Activated effector memory CD4-positive, alpha-beta T cell treated with anti-CD3 and anti-CD28 coated beads, Interleukin-2, amount 50 U/mL, for 16 hours (primary cell): ENCODE data around the gene SMG6.

Source experiments
- DNase-seq: peaks from one replicate; pipeline ENCODE4 v3.0.0-alpha.2; 2020

The SMG6 gene

DNA sequence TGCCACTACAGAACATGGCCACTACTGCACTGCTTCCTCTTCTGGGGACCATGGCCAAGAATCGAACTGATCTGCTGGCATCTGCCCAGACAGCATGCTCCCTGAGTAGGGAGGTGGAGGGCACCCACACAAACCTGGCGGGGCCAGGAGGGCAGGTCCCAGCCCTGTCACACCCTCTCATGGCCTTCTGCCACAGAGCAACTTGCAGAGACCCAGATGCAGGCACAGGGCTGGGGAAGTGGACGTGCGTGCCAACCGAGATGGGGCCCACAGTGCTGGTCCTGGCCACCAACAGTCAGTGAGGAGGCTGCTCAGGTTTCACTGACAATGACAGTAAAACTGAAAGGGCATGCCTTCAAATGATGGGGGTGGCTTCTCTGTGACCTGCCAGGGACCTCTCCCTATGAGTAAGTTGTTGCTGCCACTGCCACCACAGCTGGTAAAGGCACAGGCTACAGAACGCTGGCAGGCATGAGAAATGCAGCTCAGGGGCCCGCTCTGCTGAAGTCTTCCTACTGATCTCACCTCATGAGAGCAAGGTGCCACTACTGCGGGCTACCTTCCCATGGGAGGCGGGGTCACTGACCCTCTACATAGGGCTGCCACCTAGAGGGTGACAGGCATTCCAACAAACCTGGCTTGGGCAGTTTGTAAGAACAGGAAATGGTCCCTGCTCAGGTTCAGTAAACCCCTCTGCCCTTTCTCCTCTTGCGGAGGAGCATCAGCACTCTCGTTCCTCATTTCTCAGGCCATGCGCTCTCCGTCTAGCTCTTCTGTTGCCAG lies 233.2 kb downstream of the SMG6 start:
- DNase-seq = peak; percentile 85

DNA sequence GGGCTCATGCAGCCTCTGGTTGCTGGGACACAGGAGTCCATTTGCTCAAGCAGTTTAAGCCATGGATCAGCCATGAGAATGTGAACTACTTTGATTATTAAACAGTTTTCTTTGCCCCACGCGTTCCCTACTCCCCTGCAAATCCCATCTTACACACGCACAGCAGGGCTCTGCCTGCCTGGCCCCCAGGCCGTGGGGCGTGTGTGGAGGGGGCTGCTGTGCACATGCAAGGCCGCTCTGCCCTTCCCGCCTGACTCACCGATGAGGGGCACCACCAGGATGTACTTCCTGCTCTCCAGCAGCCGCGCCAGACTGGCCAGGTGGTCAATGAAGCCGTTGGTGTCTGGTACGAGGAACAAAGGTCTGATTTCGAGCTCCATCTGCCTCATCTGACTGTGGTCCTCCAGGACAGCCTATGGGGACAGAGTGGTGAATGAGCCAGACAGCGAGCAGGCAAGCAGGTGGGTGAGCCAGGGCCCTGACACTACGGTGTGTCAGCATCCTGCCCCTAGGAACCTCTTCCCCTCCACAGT lies 235.0 kb downstream of the SMG6 start:
- DNase-seq = no peak

DNA sequence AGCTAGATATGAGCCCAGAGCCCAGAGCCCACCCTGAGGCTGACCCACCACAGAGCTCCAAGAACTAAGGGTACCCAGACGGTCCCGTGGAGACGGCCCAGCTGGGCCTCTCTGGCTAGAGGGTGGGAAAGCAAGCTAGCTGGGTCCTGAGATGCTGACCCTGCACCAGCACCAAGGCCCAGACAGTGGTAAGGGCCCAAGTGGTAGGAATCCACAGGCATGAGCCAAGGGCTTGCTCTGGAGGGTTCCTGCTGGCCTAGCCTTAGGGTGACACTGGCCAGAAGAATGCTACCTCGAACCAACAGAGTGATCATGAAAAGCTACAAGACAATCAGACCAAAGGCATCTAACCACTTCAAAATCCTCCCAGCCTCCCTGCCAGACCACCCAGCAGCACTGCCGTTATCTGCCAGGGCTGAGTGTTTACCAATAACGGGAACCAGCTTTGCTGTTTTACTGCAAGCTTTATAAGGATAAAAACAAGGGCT lies 235.5 kb downstream of the SMG6 start:
- DNase-seq = no peak

DNA sequence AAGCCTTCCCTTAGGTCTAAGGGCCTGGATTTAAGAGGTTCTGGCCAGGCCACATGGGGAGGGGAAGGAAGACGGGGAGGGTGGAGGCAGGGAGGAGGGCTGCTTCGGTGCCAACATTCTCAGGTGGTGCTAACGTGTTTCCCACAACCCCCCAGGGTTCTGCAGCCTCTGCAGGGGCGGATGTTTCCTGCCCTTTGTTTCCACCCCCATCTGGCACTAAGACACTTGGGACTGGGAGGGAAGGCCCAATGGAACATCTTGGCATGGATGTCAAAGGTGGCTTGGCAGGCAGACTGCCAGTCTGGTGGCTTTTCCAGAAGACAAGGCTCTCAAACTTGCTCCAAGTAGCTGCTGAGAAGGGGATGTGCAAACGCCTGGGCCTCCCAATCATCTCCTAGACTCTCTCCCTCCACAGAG lies 236.0 kb downstream of the SMG6 start:
- no peak for DNase-seq

DNA sequence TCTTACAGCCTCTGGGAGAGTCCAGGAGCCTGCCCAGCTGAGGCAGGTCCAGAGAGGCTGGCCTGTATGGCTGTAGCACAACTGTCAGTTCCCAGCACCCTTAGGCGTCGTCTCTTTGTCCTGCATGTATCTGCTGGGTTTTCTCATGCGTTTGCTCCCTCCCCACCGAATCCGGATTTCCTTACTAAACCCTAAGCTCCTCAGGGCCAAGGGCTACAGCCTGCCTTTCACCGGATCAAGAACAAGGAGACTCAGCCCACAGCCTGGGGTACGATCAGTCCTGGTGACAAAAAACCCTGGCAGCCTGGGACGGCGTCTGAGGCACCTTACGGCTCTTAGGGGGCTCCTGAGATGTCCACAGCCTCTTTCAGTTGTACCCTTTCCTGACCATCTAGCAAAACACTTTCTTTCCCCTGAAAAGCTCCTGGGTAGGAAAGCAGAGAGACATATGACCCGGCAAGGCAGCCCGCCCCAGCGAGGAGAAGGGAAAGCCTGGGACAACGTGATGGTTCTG lies 236.5 kb downstream of the SMG6 start:
- no peak for DNase-seq

DNA sequence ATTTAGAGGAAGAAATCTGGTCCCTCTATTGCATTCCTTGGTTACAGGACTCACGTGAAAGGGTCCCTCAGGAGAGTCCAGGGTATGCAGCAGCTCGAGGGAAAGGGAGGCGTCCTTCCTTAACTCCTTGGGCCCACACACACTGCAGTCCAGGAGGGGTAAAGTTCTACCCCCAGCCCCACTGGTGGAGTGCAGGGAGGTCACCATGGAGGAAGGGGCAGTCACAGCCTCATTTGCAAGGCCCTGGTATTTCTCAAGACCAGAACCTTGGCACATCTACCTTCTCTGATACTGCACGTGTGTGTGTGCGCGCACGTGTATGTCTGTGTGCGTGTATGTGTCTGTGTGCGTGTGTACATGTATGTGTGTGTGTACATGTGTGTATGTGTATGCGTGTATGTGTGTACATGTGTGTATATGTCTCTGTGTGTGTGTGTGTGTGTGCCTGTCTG lies 237.6 kb downstream of the SMG6 start:
- DNase-seq = no peak

DNA sequence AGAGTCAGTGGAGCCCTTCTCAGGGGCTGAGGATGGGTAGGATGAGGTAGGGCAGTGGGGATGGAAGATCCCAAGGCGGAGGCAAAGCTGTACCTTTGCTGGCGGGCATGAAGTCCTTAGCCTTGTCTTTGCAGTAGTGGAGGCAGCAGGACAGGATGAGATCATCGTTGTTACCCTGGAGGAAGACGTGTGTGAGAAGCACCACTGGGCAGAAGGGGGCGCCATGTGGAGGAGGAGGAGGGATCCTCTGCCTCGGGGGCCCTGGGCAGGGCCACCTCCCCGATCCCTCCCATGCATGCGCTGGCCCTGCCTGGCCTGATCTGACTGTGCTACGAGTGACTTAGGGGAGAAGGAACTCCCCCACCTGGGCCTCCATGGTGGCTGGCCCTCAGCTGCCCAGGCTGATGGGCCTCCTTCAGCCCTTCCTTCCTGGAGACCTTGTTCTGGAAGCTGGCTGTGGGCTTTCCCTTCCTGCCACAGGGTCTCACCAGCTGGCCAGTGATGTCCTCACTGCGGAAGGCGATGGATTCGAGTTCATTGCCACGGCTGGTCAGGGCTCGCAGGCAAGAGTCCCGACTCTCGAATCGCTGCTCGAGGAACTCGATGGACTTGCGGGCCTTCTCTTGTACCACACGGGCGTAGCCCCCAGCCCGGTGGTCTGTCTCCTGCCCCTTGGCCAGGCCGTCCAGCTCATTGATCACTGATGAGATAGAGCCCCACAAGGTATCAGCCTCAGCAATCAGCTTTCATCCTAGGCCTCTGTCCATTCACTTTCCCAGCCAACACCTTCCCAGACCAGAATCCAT lies 238.4 kb downstream of the SMG6 start:
- peak; percentile 84 for DNase-seq

DNA sequence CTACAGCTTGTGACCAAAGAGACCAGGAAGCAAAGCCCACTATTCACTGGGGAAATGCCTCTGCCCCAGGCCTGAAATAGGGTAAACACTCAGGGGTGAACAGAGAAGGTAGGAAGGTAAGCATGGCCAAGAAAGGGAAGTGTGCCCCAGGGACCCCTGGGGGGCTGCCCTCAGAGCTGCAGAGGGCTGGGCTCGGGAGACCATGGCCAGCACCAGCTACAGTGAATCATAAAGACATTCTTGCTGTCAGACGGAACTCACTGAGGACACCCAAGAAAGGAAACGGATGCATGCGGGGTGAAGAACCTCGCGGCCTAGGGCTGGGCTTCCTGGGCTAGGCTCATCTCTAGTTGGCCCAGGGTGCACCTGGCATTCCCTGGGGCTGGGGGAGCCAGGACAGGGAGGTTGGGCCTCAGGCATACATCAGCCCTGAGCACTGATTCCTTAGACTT lies 239.0 kb downstream of the SMG6 start:
- DNase-seq = no peak

DNA sequence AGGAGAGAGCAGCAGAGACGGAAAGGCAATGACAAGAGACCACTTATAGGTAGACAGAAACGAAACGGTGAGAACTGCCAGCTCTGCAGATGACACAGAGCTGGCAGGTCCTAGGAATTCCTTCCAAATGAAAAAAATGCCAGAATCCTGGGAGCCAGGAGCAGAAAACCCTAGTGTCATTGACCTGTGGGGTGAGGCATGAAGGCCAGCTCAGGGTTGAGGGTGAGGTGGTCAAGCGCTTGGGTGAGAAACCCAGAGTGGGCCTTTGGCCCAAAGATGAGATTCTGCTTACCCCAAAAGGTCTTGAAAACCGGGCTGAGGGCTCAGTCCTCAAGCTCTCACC lies 239.5 kb downstream of the SMG6 start:
- DNase-seq = no peak

DNA sequence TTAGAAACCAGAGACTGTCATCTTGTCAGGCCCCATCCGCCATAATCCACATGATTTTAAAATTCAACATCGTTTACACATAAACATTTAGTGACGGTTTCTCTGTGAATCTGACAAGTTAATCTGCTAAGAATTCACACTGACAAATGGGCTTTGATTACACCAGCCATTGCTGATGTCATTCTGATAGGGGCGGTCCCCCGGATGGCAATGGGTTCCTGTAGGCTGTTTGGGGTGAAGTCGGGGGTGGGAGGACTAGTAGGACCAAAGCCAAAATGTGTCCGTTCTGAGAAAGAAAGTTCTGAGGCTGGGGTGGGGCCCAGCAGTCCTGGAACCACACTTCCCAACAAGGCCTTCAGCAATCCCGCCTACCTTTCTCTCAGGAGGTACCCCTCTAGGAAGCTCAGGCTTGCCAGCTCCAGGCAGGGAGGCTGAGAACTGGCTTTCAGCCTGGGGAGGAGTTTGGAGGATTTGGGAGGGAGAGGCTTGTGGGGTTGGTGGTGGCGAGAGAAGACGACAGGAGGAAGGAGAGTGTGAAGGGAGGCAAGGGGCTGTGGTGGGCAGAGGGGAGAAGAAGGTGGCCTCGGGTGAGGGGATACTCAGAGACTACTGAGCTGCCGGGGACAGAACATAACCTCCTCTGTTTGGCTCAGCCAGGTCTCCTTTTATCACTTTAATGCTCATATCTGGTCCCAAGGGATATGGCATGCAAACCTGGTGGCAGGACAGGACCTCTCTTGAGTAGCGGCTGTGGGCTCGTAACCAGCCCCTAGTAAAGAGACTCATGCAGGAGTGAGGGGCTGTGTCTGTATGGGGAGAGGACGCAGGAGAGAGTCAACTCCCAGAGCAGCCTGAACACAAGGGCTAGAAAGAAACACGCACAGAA lies 240.1 kb downstream of the SMG6 start:
- DNase-seq = no peak

DNA sequence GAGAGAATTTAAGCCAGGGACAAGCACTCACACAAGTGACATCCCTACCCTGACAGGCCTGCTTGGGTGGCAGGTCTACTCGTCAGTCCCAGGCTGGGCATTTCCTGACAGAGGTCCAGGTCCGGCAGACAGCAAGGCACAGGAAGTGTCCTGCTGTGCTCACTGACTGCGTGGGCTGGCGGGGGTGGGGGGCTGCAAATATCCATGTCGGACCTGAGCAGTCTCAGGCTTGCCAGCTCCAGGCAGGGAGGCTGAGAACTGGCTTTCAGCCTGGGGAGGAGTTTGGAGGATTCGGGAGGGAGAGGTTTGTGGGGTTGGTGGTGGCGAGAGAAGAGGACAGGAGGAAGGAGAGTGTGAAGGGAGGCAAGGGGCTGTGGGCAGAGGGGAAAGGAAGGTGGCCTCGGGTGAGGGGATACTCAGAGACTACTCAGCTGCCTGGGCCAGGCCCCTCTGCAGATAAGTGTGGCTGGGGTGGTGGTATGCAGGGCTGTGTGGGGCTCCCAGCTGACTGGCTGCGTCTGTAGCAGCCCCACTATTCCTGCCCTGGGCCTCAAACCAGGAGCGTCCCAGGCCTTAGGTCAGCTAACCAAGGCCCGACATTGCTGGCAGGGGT lies 240.9 kb downstream of the SMG6 start:
- no peak for DNase-seq

DNA sequence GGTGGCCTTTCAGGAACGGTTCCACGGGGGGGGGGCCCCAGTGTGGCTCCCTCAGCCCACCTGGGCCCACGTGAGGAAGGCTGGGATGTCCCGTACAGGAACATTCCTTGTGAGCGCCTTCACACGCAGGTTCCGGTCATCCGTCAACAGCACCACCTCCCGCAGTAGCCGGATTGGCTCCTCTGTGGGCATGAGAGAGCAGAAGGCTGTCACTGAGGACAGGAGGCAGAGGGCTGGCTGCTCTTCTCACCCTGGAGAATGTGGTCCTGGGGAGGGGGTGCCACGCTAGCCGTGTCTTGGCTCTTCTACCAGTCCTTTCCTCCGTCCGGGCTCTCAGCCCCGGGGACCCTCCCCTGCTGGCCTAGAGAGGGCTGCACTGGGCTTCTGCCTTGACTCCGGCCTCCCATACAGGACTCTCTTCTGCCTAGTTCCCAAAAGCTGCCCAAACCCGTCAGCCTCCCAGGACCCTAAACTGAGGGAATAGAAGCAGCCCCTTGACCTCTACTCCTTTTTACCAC lies 242.1 kb downstream of the SMG6 start:
- DNase-seq = no peak

DNA sequence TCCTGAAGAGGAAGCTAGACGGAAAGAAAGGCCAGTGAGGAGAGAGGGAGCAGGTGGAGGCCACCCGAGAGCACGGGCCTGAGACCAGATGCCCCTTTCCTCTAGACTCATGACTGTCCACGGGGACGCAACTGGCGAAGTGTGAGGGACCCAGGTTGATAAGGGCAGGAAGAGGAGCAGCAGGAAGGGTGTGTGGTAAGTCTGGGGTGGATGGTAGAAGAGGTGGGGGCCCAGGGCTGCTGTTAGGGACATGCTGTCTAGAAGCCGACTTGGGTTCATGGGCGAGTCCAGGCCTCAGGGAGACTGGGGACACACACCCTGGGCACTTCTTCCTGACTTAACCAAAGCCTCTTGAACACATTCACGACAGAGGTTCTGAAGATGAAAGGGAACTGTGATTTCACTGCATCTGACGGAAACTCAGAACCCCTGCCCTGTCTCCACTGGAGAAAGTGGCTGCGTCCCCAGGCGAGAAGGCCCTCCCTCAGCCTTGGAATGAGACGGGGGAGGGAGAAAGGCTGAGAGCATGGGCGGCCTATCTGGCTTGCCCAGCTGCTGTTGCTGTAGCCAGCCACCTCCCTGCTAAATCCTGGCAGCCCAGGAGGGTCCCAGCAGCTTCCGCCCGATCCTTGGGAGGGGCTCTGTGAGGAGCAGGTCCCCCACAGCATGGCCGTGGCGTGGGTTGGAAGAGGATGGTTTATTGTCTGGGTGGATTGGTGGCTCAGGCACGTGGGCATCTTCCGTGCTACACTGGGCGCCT lies 242.7 kb downstream of the SMG6 start:
- DNase-seq = no peak

DNA sequence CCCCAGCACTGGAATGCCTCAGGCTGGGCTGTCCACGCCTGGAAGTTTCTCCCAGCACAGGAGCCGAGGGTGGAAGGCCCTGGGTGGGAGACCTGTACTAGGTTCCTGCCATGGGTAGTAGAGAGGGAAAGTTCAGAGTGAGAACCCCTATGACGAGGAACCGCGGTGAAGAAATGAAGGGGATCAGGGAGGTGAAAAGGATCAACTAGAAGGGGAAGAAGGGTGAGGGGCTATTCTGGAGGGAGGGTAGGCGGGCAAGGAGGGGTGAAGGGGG lies 243.3 kb downstream of the SMG6 start:
- no peak for DNase-seq

DNA sequence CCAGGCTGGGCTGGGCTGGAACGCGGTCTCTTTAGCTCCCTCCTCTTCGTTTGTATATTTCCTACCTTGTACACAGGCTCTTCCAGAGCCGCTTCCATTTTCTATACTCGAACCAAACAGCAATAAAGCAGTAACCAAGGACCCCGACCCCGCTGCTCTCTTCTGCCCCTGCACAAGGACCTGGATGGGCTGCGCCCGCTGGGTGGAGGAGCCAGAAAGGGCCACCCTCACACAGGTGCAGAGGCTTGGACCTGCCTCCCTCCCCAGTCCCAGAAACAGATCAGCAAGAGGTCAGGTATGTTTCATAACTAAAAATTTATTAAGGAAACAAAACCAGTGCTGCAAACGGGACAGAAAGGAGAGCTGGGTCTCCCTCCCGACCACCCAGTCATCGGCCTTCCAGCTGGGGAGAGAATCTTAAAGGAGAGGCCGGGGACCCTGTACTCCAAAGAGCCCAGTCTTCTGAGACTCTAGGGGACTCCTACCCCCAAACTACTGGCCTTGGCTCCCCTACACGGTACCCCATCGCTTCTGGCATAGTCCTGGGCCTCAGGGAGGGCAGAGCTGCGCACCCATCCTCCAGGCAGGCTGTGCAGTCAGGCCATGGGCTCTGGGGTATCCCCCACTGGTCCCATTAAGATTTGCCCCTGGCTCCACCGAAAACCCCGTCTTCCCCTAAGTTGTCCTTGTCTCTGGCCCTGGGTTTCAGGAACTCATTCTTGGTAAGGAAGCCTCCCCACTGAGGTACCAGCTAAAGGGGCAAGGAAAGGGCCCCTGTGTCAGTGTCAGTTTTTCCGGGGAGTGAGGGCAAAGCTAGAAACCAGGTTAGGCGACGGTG lies 243.8 kb downstream of the SMG6 start:
- no peak for DNase-seq

DNA sequence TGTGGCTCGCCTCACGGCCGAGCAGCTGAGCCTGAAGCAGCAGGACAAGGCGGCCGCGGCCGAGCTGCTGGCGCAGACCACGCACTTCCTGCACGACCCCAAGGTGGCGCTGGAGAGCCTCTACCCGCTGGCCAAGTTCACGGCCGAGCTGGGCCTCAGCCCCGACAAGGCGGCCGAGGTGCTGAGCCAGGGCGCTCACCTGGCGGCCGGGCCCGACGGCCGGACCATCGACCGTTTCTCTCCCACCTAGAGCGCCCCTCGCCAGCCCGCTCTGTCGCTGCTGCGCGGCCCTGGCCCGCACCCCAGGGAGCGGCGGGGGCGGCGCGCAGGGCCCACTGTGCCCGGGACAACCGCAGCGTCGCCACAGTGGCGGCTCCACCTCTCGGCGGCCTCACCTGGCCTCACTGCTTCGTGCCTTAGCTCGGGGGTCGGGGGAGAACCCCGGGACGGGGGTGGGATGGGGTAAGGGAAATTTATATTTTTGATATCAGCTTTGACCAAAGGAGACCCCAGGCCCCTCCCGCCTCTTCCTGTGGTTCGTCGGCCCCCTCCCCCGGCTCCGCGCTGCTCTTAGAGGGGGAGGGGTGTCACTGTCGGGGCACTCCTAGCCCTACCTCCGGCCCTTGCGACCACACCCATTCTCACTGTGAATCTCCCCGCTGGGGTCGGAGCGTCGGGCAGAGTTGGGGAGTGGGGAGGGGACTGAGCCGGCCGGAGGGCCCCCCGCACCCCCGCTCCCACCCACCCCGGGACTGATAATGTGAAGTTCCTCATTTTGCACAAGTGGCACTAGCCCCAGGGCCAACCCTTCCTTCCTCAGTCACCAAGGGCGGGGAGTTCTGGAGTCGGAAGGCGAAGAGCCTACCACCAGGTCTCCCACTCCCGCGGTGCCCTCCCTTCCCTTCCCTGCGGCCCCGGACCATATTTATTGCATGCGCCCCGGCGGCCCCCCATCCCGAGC lies 244.7 kb downstream of the SMG6 start:
- peak; percentile 86 for DNase-seq

DNA sequence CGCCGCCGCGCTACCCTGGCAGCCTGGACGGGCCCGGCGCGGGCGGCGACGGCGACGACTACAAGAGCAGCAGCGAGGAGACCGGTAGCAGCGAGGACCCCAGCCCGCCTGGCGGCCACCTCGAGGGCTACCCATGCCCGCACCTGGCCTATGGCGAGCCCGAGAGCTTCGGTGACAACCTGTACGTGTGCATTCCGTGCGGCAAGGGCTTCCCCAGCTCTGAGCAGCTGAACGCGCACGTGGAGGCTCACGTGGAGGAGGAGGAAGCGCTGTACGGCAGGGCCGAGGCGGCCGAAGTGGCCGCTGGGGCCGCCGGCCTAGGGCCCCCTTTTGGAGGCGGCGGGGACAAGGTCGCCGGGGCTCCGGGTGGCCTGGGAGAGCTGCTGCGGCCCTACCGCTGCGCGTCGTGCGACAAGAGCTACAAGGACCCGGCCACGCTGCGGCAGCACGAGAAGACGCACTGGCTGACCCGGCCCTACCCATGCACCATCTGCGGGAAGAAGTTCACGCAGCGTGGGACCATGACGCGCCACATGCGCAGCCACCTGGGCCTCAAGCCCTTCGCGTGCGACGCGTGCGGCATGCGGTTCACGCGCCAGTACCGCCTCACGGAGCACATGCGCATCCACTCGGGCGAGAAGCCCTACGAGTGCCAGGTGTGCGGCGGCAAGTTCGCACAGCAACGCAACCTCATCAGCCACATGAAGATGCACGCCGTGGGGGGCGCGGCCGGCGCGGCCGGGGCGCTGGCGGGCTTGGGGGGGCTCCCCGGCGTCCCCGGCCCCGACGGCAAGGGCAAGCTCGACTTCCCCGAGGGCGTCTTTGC lies 245.6 kb downstream of the SMG6 start:
- no peak for DNase-seq

DNA sequence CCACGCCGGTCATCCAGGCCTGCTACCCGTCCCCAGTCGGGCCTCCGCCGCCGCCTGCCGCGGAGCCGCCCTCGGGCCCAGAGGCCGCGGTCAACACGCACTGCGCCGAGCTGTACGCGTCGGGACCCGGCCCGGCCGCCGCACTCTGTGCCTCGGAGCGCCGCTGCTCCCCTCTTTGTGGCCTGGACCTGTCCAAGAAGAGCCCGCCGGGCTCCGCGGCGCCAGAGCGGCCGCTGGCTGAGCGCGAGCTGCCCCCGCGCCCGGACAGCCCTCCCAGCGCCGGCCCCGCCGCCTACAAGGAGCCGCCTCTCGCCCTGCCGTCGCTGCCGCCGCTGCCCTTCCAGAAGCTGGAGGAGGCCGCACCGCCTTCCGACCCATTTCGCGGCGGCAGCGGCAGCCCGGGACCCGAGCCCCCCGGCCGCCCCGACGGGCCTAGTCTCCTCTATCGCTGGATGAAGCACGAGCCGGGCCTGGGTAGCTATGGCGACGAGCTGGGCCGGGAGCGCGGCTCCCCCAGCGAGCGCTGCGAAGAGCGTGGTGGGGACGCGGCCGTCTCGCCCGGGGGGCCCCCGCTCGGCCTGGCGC lies 246.3 kb downstream of the SMG6 start:
- no peak for DNase-seq
